Measurements from ENCODE around the gene AP1S2. TPM values are rescaled to one million over a fixed set of nuclear protein-coding genes. Genes with fewer than 3 reads are reported as not detected.
A peak's percentile ranks its signal among the peaks of the same experiment; 100 is the strongest.
"Not testable (repeated sequence)": the region's sequence is repeated elsewhere in the genome, so short reads cannot be mapped to it uniquely, and the experiment has no call there.

The AP1S2 gene
- total RNA-seq, result 86.8 TPM

DNA sequence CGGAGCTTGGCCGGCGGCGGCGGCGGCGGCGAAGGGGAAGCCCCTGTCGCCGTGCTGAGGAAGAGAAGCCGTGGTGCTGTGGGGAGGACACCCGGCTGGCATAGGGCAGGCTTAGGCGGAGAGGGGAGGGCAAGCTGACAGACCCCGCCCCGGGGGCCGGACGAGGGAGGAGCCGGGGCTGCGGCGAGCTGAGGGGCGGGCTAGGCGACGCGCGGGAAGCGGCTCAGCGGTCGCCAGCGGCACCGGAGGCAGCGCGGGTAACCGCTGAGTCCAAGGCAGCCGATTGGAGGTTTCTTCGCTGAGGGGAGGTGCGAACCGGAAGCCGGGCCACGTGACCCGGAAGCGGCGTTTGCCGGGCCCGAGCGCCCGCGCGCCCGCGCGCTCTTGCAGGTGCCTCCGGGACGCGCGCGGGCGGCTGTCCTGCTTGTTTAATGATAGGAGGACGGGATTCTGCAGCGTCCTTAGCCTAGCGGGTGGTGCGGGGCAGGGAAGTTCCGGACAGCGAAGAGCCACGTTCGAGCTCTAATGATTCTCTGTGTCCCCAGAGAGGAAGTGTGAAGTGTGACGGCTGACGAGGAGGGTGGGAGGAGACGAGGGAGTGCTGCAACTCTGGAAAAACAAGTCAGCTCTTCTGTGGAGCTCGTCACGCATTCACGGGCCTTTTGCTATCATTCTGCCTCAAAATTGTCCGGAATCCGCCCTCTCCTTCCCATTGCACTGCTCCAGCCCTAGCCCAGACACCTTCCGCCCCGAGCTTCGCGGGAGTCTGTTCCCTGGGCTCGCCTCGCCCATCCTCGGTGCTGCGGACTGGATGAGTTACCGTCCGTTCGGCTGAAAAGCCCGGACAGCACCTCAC, at the start of gene AP1S2:
Gene AP1S2 (minus strand): TSS at position 102 of the 856 bp plus-strand sequence. CDS start 2,289 bp downstream, outside the sequence.
- DNase-seq, result peak; percentile 94

DNA sequence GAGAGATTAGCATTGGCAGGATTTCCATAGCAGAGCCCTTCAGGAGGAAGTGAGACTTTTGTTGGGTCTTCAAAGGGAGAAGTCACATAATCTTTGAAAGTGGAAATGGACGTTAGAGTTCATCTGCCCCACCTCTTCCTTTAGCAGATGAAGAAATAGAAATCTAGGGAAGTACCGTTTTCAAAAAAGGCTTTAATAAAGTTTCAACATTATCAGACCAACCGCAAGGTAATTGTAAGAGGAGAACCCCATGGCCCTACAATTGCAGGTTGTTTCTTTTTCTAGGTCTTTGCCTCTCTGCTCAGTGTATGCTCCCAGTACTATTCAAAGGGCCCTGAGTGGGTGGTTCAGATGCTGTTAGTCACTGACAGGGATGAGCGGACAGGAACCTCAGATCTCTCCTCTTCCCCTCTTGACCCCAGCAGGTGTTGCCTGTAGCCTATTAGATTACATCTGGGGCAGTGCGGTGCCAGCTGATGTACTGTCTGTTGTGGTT, 48.6 kb upstream of the AP1S2 start:
- DNase-seq, result no peak

DNA sequence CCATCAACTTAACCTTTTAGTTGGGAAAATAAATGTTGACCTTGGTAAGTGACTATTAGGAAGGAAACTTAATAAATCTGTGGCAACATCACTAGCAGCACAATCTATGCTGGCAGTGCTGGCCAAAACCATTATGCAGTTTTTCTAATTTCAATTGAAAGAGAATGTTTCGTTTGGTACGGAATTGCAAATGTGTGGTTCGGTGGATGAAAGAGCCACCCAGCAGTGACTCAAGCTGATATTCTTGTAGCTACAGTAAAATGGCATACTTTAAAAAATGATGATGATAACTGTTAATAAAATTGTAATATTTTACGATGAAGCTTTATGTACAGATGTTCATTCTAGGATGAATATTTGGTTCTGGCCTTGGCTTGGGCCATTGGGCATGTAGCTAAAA, 40.7 kb upstream of the AP1S2 start:
- no peak for DNase-seq

DNA sequence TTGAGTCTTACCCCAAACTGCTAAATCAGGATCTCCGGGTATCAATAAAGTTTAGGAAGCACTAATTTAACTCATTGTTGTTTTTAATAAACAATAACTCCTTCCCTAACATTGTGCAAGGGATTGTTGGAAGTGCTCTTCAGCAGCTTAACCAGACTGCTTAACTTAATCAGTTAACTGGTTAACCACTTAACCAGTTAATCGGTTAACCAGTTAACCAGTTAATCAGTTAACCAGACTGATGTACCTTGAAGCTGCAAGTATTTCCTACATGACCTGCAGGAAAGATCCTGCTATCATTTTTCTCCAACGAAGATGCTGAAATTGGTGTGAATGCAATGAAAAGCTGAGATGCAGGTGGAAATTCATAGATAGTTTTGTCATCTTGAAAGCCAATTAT, 40.1 kb upstream of the AP1S2 start:
- no peak for DNase-seq

DNA sequence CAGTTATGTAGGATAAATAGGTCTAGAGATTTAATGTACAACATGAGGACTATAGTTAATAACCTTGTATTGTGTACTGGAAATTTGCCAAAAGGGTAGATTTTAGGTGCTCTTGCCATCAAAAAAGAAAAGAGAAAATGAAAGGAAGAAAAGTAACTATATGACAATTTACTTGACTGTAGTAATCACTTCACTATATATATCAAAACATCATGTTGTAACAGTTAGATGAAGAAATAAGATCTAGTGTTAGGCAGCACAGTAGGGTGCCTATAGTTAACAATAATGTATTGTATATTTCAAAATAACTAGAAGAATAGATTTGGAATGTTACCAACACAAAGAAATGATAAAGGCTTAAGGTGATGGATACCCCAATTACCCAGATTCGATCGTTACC, 35.9 kb upstream of the AP1S2 start:
- DNase-seq, result no peak

DNA sequence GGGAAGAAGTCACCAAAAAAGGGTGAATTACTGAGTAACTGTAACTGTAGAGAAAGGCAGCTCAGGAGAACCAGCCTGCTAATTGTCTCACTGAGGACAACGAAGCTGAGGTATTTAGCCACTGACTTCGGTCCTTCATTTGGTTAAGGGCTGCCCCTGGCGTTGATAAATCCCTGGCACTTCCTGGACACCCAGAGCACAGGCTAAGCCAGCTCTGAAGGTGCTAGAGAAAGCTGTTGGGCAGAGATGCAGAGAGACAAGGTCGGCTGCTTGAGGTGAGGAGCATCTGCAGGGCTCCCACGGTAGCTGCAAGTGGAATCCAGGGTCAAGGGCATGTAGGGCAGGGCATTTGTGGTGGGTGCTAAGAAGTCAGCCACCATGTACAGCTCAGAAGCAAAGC, 33.4 kb upstream of the AP1S2 start:
- DNase-seq, result no peak

DNA sequence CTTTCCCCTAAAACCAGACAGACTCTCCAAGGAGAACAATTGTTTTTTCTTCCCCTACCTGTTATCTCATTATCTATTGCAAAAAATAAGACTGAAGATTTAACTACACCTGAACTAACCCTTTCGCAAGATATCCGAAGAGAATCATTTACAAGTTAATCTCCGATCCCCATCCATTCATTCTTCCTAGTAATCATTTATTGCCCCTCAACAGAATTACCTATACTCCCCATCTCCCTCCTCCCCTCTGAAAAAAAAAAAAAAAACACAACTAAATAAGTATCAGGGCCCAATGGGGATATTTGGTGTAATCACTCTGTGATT, 28.9 kb upstream of the AP1S2 start:
- DNase-seq, result no peak

DNA sequence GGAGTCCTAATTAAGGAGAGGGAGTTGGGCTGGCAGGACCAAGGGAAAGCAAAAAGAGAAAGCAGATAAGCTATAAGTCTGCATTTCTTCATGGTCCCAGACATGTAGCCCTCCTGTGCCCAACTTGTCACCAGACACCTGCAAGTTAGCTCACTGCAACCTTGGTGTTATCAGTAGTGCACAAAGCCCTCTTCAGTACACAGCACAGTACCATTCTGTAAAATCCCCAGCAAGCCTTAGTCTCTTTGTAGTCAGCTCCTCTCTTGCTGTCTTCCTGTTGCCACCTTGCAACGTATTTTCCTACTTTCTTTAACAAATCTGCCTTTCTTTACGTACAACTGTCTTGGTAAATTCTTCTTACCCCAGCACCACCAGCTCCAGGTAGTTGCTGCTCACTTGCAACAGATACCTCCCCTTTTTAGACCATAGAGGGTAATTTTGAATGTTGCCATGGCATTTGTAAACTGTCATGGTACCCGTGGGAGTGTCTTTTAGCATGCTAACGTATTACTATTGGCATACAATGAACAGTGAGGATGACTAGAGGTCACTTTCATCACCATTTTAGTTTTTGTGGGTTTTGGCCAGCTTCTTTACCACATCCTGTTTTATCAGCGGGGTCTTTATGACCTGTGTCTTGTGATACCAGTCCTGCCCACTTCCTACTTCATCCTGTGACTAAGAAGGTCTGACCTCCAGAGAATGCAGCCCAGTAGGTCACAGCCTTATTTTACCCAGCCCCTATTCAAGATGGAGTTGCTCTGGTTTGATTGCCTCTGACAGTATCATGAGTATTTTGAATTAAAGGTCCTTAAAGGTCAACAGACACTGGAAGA, 28.3 kb upstream of the AP1S2 start:
- DNase-seq, result no peak

DNA sequence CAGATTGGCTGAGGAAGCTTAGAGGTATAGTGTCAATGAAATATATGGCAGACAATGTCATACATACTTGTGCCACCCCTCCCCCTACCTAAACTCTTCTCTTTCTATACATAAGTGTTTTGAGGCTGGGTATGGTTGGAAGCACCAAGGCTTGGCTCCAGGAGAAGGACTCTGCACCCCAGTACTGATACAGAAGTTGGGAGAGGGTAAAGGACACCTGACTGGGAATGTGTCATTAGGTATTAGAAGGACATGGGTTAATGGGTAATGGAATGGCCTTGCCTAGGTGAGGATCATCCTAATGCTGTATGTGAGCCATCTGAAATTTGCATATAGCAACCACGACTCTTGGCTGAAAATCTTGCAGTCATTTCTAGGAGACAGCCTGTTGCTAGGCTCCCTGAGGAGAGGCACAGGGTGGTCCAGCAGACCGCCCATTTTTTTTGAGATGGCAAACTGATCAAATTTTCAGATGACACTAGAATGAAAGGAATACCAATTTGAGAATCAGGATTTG, 26.8 kb upstream of the AP1S2 start:
- DNase-seq, result no peak

DNA sequence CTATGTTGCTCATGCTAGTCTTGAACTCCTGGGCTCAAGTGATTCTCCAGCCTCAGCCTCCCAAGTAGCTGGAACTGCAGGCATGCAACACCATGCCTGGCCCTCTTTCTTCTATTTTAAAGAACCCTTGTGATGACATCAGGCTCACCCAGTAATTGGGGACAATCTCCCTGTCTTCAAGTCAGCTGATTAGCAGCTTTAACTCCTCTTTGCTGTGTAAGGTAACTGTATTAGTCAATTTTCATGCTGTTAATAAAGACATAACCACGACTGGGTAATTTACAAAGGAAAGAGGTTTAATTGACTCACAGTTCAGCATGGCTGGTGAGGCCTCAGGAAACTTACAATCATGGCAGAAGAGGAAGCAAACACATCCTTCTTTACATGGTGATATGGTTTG, 23.3 kb upstream of the AP1S2 start:
- DNase-seq, result not testable (repeated sequence)

DNA sequence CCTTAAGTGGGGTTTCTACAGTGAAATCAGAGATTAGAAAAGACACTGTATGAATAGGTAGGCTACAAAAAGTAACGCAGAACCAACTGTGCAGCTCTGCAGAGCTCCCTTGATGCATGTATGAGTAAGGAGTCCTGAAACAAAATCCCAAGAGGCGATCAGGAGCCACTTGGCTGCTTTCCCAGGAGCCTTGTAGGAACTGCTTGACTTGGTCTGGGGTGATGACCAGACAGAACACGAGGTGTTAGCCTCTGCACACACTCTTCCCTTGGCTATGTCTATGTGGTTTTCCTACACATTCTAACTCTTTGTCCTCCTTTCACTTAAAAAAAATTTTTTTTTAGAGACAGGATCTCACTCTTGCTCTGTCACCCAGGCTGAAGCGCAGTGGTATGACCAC, 22.8 kb upstream of the AP1S2 start:
- no peak for DNase-seq

DNA sequence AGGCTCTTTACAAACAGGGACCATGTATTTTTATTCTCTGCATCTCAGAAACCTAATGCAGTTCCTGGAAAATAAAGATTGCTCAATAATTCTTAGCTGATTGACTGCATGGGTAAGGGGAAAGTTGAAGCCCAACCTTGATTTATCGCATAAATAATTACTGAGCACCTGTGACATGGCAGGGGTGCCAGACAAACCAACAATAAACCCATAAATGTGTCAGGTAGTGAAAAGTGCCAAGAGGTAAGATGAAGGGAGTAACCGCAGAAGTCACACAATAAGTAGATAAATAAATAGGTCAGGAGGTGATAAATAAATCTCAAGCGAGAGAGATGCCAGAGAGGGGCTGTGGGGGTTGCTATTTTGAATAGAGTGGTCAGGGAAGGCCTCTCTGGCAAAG, 20.1 kb upstream of the AP1S2 start:
- no peak for DNase-seq

DNA sequence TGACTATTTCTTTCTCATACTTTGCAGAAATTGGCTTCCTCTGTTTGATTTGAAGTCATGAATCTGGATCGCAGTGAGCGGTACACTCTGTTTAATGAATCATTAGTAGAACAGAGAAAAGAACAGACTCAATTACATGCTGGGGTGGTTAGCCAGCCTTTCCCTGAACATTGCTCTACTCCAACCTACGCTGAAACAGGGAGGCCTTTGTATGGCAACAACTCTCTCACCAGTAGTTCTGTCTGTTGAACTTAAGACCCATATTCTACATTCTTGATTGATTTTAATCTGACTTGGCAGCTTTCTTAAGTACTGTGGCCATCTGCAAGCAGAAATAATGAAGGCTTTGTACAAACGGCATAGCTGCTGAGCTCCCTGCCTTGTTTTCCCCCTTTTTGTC, 19.0 kb upstream of the AP1S2 start:
- peak; percentile 10 for DNase-seq

DNA sequence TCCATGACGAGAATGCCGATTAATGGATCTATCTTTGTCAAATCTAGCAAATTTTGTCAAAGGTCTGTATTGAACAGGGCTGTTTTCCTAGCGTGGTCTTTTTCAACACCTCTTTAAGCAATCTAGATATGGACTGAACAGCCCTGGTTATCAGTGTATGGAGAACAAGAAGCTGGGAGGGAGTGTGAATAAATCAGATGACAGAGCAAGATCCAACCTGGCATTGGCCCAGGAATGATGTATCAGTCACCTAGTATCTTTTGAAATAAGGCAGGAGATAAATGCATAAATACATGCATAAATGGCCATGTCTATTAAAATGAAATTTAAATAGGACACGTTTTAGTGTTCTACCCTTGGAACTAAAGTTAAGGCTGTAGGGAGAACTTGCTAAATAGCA, 15.7 kb upstream of the AP1S2 start:
- DNase-seq, result no peak

DNA sequence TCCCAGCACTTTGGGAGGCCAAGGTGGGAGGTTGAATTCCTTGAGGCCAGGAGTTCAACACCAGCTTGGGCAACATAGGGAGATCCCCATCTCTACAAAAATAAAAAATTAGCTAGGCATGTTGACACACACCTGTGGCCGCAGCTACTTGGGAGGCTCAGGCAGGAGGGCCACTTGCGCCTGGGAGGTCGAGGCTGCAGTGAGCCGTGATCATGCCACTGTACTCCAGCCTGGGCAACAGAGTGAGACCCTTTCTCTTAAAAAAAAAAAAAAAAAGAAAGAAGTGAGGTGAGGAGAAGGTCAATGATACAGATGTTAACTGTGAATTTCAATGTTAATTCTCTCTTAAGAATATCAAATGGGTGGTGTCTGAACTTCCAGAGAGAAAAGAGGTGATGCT, 15.1 kb upstream of the AP1S2 start:
- DNase-seq, result no peak

DNA sequence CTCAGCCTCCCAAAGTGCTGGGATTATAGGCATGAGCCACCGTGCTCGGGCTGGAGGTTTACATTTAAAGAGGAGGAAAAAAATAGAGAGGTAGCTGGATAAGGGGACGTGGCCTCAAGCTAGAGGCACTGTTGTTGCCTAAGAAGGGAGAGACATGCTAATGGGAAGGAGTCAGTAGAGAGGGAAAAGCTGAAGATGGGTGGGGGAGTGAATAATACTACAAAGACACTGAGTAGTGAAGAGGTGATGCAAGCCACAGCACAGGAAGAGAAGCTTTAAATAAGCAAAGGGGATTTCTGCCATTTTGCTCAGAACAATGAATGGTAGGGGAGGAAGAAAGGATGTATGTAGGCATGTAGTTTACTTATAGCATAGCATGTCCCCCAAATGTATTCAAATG, 11.5 kb upstream of the AP1S2 start:
- no peak for DNase-seq

DNA sequence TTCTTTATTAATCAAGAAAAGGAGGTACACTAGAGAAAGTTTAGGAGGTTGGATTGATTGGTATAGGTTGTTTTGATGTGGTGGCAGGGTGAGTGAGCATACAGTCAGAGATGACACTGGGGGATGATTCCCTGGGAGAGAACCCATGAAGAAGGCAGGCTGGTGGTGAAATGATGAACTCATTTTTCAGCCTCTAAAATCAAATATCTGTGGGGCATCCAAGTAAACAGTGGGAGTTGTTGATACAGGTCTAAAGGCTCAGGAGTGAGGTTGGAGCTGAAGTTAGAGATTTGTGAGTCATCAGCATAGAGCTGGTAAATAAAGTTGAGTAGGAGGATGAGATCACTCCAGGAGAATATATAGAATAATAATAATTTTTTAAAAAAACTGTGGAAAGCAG, 10.0 kb upstream of the AP1S2 start:
- no peak for DNase-seq

DNA sequence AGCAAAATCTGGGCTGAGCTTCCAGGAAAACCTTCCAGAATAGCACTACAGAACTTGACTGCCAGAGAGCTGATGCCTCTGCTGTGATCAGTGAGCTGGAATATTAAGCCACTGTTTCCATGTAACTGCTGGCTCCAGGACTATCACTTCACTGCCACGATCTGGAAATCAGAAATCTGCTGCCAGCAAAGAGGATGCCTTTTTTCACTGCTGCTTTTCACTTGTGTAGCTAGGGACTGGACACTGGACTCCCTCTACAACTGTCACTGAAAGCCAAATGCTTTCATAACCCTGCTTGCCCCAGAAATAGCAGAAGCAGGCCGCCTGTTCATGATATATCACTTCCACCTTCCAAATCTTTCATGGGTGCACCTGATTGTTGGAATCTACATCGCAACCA, 9.4 kb upstream of the AP1S2 start:
- no peak for DNase-seq

DNA sequence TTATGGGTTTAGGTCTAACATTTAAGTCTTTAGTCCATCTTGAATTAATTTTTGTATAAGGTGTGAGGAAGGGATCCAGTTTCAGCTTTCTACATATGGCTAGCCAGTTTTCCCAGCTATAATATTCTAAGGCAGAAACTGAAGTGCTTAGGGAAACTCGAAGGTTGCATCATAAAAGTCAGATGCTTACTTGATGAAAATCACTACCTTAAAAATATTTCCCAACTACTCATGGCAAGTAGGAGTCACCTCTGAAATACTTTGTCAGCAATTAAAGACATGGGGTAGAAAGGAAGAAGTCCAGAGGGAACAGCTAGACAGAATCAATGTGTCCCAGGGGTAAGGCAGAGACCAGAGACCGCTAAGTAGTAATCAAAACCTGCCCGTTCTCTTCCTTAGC, 6.3 kb upstream of the AP1S2 start:
- DNase-seq, result no peak

DNA sequence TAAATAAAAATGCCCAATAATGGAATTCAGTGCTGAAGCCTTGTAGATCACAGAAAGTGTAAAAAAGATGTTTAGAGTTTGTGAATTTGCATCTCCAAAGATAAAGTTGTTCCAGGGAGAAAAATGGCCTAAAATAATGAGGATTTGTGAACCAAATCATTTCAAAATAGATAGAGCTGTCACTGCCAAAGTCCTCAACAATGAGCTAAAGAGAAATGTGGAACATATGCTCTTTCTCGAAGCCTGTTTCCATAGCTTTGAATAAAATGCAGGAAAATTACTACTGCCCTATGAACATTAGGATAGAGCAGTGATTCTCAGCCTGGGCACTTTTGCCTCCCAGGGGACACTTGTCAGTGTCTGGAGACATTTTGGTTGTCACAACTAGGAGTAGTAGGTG, 3.4 kb upstream of the AP1S2 start:
- no peak for DNase-seq

DNA sequence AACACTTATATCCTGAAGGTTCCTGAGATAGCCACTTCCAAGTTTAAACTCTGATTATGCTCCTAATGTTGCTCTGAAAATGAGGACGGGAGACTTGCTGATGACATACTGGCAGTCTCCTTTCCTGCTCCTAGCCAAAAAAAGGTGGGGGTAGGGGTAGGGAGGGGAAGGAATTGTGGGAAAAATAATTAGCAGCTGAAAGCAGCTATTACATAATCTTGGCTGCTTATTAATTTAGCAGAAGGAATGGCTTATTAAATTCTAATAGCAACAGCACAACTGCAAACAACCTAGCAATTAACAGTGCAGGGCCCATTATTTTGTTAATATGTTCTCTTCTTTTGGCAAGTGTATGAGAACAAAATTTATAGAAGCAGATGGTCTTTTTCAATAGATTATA, 2.0 kb upstream of the AP1S2 start:
- no peak for DNase-seq

DNA sequence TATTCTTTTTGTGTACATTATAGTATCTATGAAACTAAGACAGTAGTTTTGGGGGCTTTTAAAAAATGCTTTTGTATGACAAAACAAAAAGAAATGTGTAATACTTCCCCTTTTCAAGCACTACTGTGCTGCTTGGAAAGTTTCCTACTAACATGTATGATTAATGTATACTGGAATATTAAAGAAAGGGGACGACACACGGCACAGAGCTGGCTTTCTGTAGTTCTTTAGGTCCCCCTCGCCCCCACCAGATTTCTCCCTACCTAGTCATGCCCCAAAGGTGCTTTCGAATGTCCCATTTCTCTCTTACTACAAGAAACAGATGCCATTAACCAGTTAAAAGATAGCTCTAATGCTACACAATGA, 1.6 kb upstream of the AP1S2 start:
- no peak for DNase-seq

DNA sequence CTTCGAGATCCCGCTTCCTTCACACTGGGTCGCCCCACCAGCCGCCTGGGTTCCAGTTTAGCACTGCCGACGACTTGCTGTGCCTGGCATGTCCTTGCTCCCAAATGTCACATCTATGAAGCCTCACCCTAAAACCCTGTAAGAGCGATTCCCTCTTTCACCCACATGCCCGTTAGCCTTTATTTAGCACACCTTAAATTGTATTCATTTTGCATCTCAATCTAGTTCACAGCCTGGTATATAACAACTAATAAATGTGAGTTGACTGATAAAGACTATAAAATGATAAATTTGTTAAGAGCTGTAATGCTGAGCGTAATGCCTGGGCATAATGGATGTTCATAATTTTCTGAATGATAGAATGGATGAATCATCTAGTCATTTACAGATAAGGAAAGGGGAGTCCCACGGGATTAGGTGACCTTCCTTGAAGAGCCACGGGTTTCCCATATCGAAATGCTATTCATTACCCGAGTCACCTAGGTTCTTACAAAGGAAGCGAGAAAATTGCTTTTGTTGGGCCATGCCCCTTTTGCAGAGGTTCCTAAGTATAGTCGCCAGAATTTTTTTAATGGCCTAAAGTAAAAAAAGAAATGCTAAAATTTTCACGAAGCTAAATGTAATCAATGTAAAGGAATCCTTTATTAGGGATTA, 1.1 kb upstream of the AP1S2 start:
- no peak for DNase-seq
